GM18505 (cell line): Measurements from ENCODE around the gene DCST1.
A peak's percentile ranks its signal among the peaks of the same experiment; 100 is the strongest.

Source experiments
- ATAC-seq: cut with Tn5 transposase; IDR thresholded peaks from one replicate; pipeline ENCODE4 v1.9.1; 2021; ENCODE audit not compliant: unreplicated experiment
- POLR2A ChIP-seq: IDR thresholded peaks from 4 replicates; pipeline ENCODE4 v1.6.1; 2011; ENCODE audit warnings: borderline replicate concordance; ENCODE audit not compliant: insufficient read depth, insufficient read length; ENCODE audit errors: extremely low read depth

Gene DCST1

GRCh38 chr1:155069551-155070157 is 36.0 kb downstream of the DCST1 start:
- no peak for TF ChIP-seq POLR2A

GRCh38 chr1:155070158-155070621 is 36.6 kb downstream of the DCST1 start:
- TF ChIP-seq POLR2A = no peak
- ATAC-seq = no peak

More at GRCh38 chr1:155069551-155070157, 36.0 kb downstream of the DCST1 start:
- no peak for ATAC-seq

DNA sequence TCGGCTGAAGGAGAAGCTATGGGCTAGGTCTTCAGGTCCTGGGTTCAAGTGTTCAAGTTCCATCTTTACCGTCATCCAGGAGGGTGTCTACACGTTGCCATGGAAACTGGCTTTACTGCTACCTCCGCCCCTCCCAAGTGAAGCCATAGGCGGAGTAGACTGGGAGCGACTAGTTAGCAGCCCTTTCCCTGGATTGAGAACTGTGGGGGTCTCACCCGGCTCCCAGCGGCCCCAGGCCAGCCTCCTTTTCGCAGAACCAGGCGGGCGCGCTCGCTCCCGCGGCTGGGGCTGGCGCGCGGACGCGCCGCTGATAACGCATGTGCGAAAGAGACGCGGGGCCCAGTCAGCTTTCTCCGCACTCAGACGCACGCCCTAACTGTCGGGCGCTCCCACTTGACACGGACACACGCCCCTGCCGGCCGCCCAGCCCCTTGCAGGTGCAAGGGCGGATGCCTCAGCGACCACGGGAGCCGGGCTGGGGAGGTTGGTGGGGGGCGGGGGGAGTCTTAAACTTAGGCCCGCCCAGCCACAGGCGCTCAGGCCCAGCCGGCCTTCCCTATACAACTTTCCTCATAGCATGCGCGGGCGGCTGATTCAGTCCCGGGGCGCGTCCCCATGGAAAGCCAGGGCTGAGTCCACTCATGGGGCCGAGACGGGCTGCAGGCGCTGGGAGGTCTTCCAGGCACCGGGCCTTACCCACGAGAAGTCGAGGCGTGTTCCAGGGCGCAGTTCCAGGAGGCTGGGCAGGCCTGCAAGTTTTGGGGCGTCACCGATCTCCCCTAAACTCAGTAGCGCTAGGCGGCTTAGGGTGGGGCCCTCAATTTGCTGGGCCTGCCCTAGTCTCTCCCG is 37.3 kb downstream of the DCST1 start:
- no peak for TF ChIP-seq POLR2A
- peak; percentile 60 for ATAC-seq

DNA sequence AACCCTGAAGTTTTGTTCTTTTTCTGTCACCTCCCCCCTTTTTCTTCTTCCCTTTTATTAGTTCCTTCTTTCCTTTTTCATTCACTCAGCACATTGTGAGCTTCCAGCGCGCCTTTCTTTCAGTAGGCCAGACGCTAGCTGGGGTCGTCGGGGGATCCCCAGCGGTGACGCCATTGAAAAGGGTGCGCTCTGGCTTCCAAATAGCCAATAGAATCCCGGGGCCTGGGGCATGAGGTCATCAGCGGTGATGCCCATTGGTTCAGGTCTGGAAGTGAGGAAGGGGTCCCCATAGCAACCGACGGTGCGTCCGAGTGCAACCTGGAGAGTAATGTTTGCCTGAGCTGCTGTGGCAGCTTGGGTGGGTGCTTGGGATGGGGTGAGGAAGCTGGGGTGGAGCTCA is 38.1 kb downstream of the DCST1 start:
- no peak for ATAC-seq
- TF ChIP-seq POLR2A = no peak

- ATAC-seq = no peak
- TF ChIP-seq POLR2A = no peak
Observed at GRCh38 chr1:155072531-155073289, 39.1 kb downstream of the DCST1 start.

DNA sequence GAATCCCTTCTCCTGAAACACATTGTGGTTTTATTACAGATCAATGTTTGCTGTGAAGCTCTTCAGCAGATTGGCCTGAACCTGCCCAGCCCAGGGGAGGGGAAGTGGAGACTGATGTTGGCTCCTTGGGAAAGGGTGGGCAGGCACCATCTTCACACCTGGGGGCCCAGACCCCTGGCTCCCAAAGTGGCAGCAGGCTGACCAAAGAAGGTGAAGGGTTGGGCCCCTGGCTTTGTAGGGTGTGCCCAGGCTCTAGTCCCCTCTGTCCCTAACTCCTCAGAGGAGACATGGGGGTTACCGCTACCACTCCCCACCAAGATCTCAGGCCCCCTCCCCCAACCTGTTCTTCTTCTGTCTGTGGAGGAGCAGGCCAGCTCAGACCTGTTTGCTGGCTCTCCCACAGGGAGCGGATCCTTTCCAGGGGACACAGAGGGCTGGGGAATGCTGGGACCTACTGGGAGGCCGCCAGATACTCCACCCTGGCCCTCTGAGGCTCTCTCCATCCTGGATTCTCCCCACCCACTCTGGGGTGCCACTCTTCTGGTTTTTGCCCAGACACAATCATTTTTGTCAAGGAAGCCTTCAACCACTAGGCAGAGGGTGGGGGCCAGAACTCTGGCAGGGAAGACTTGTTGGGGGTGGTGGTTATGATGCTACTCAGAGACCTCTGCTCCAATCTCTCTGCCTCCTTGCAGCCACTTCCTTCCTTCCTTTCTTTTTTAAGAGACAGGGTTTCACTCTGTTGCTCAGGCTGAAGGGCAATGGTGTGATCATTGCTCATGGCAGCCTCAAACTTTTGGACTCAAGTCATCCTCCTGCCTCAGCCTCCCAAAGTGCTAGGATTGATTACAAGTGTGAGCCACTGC is 40.0 kb downstream of the DCST1 start:
- no peak for ATAC-seq
- no peak for TF ChIP-seq POLR2A

GRCh38 chr1:155075535-155075934 is 41.9 kb downstream of the DCST1 start:
- TF ChIP-seq POLR2A = no peak

DNA sequence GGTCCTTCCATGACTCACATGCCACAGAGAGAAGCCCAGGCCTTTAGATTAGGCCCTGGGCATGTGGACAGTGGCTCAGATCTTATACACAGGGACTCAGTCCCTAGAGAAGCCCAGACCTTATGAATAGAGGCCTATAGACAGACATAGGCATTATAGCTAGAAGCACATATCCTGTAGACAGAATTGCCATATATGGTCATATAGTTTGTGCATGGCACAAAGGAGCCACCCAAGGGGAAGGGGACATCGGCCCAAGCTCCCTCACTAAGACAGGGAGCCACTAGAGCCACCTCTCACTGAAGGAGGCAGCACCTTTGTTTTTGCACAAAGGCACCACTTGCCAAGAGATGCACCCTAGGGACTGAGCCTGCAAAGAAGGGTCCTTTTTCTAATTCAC is 42.7 kb downstream of the DCST1 start:
- ATAC-seq = no peak
- no peak for TF ChIP-seq POLR2A

More at GRCh38 chr1:155075535-155075934, 41.9 kb downstream of the DCST1 start:
- ATAC-seq = no peak

- no peak for TF ChIP-seq POLR2A
- no peak for ATAC-seq
Observed at GRCh38 chr1:155077346-155077745, 43.7 kb downstream of the DCST1 start.

- ATAC-seq = no peak
- no peak for TF ChIP-seq POLR2A
Observed at GRCh38 chr1:155077758-155078445, 44.3 kb downstream of the DCST1 start.

DNA sequence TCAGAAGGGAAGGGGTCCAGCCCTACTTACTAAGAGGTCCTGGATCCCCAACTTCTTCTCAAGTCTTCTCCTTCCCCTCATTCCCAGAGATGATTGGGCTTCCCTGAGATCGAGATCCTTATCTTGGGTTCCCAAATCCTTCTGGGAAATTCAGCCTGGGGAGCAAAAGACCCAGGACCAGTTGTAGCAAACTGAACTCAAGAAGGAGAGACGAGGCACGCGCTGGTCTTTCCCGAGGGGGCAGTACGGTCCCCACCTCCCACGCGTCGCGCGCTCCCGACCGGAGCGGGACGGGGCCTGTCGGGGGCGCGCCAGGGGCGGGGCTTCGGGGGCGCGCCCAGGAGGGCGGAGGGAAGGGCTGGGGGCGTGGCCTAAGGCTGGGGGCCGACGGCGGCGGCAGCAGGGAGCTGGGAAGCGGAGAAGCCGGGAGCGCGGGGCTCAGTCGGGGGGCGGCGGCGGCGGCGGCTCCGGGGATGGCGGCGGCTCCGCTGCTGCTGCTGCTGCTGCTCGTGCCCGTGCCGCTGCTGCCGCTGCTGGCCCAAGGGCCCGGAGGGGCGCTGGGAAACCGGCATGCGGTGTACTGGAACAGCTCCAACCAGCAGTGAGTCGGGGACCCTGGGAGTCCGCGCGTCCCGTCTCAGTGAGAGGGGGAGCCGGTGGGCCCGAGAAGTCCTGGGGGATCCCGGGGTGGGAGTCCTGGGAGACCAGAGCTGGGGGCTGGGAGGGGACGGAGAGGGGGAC is 45.0 kb downstream of the DCST1 start, which contains the start of gene EFNA3:
Gene EFNA3 (plus strand): TSS at position 369 of the 741 bp plus-strand sequence. CDS start 105 bp downstream, at position 474.
- ATAC-seq = no peak
- TF ChIP-seq POLR2A = no peak
